C4-2B (cell line): Measurements from ENCODE around the gene LRG1.
"Not testable (repeated sequence)": the region's sequence is repeated elsewhere in the genome, so short reads cannot be mapped to it uniquely, and the experiment has no call there.

Source experiments
- H3K27ac ChIP-seq: fragments of 450-650 bp; 2 replicates; pipeline ENCODE4 v1.5.1; 2017
- ZFX ChIP-seq: fragments of 450-650 bp; IDR thresholded peaks from 2 replicates; pipeline ENCODE4 v1.6.1; 2017
- TF ChIP-seq, protein P1 (sequence below): fragments of 450-650 bp; conservative IDR thresholded peaks from 2 replicates; pipeline ENCODE4 v1.5.1; 2017; ENCODE audit warnings: mild to moderate bottlenecking

Gene LRG1

DNA sequence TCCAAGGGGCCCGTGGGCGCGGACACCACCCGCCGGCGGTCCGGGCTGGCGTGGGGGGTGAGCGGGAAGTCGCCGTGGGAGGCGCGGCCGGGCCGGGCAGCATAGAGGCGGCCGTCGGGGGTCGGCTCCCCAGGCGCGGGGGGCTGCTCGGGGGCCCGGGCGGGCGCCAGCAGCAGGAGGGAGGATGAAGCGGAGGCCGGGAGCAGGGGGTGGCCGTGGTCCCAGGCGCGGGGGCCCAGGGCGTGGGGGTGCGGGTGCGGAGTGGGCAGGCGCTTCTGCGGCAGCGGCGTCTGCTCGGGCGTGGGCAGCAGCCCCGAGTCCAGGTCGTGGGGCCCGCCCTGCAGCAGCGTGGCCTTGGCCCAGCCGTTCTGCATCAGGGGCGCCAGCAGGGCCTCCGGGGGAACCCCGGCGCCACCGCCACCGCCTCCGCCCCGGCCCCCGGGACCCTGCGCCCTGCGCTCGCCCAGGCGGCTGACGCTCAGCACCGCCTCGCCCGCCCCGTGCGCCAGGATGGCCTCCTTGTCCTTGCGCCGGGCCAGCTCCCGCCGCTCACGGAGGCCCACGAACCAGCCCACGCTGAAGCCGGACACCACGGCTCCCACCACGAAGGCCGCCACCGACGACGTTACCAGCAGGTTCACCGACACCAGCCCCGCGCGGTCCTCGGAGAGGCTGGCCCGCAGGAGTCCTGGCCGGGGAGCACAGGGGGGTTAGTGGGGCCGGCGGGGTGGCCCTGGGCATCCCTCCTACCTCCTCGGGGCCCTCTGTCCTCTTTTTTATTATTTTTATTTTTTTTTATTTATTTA lies 4.2 kb upstream of the LRG1 start:
- no peak overlapping the region for H3K27ac ChIP-seq
- TF ChIP-seq, protein P1, sequence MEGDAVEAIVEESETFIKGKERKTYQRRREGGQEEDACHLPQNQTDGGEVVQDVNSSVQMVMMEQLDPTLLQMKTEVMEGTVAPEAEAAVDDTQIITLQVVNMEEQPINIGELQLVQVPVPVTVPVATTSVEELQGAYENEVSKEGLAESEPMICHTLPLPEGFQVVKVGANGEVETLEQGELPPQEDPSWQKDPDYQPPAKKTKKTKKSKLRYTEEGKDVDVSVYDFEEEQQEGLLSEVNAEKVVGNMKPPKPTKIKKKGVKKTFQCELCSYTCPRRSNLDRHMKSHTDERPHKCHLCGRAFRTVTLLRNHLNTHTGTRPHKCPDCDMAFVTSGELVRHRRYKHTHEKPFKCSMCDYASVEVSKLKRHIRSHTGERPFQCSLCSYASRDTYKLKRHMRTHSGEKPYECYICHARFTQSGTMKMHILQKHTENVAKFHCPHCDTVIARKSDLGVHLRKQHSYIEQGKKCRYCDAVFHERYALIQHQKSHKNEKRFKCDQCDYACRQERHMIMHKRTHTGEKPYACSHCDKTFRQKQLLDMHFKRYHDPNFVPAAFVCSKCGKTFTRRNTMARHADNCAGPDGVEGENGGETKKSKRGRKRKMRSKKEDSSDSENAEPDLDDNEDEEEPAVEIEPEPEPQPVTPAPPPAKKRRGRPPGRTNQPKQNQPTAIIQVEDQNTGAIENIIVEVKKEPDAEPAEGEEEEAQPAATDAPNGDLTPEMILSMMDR, result no peak
- TF ChIP-seq ZFX, result no peak

- H3K27ac ChIP-seq, result no peak overlapping the region
- TF ChIP-seq ZFX, result no peak
- TF ChIP-seq, protein P1, result no peak
Observed at GRCh38 chr19:4542896-4543841, 3.3 kb upstream of the LRG1 start.

DNA sequence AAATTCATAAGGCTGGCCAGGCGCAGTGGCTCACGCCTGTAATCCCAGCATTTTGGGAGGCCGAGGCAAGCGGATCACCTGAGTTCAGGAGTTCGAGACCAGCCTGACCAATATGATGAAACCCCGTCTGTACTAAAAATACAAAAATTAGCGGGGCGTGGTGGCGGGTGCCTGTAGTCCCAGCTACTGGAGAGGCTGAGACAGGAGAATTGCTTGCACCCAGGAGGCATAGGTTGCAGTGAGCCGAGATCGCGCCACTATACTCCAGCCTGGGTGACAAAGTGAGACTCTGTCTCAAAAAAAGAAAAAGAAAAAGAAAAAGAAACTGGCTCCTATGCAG lies 1.9 kb upstream of the LRG1 start:
- not testable (repeated sequence) for H3K27ac ChIP-seq

GRCh38 chr19:4541114-4541805 lies 1.4 kb upstream of the LRG1 start:
- TF ChIP-seq, protein P1, result no peak
- TF ChIP-seq ZFX, result no peak
- no peak overlapping the region for H3K27ac ChIP-seq

GRCh38 chr19:4539169-4539692 lies 605 bp downstream of the LRG1 start:
- TF ChIP-seq, protein P1, result no peak
- no peak for TF ChIP-seq ZFX
- peak overlapping the region; percentile 34 for H3K27ac ChIP-seq

- no peak overlapping the region for H3K27ac ChIP-seq
Observed at GRCh38 chr19:4538601-4538954, 1.3 kb downstream of the LRG1 start.

More at GRCh38 chr19:4538601-4538954, 1.3 kb downstream of the LRG1 start:
- TF ChIP-seq ZFX, result no peak
- TF ChIP-seq, protein P1, result no peak
